NK-92 (cell line): ENCODE data around the gene PDE11A.

ENCODE experiments used
- DNase-seq: peaks from one replicate; lab custom pipeline; 2025; ENCODE audit not compliant: unreplicated experiment; lab: John Stamatoyannopoulos, UW

Gene PDE11A

GRCh38 chr2:177730363-177730762 lies 342.2 kb downstream of the PDE11A start:
- no peak for DNase-seq

- DNase-seq = no peak
Measured at GRCh38 chr2:177728920-177729319, 343.7 kb downstream of the PDE11A start.

DNA sequence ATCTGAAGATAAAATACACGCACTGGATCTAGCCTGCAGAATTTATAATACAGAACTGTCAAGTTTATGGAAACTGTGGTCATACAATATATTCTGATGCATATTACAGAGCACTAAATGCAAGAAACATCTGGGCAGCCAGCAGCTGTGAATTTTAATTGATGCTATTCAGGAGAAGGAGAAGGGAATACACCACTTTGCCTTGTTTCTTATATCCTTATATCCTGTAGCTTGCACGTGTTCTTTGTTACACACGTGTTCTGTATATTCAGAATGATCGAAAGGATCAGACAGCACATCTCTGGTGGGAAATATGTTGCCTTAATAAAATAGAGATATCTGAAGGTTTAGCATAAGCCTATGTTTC lies 344.2 kb downstream of the PDE11A start:
- DNase-seq = no peak

GRCh38 chr2:177727577-177728398 lies 344.8 kb downstream of the PDE11A start:
- no peak for DNase-seq

- no peak for DNase-seq
Measured at GRCh38 chr2:177726931-177727348, 345.6 kb downstream of the PDE11A start.

DNA sequence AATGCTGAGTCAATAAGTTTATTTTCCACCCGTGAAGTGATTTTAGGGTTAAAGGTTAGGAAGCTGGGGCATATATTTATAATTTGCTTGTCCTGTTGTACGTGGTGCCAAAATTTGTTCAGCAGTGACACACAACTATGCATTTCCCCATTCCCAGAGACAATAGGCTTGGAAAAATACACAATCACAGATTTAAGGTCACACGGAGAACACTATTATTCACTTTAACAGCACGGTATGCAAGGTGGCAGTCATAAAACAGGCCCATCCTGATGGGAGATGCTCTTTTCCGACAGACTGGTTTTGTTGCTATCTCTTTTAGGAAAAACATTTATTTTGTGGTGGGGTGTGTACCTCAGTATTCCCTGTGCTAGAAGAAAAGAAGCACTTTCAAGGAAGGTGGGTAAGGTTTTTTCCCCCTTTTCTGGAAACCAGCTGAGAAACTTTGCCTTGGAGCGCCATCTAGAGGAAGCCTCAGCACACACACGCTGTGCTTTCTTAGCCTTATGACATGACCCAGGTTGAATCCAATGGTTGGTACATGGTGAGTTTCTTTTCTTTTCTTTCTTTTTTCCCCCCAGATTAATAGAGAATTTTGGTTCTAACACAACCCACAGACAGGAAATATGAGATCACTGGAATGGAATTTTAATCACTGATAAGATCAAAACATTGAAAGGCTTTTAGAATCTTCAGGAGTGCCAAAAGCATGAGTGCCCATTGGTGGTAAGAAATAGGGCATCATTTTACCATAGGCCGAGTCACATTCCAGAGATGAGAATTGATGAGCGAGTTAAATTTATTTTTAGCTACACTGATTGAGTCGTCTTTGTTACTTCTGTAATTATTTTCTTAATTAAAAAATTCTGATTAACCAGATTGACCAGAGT lies 347.9 kb downstream of the PDE11A start:
- no peak for DNase-seq

DNA sequence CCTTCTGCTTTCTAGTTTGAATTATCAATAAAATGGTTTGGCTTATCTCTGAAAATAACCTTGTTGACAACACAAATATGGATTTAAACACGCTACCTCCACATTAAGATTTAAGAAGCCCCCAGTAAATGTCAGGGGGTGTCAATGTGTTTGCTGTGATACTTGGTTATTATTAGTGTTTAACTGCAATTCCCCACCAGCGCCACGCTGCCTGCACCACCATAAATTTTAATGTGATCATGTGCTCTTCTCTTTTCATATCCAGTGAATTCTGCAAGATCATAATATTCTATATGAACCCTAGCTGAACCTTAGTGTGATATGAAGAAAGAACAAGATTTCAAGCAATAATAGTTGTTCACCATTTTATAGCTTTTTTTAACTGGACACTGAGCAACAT lies 349.3 kb downstream of the PDE11A start:
- DNase-seq = no peak

GRCh38 chr2:177721818-177722567 lies 350.6 kb downstream of the PDE11A start:
- no peak for DNase-seq

GRCh38 chr2:177721087-177721486 lies 351.5 kb downstream of the PDE11A start:
- DNase-seq = no peak

- DNase-seq = no peak
Measured at GRCh38 chr2:177717831-177718618, 354.6 kb downstream of the PDE11A start.

GRCh38 chr2:177716484-177716883 lies 356.1 kb downstream of the PDE11A start:
- DNase-seq = no peak

- DNase-seq = no peak
Measured at GRCh38 chr2:177715771-177716170, 356.8 kb downstream of the PDE11A start.

GRCh38 chr2:177714704-177715103 lies 357.9 kb downstream of the PDE11A start:
- no peak for DNase-seq

- no peak for DNase-seq
Measured at GRCh38 chr2:177712462-177712861, 360.1 kb downstream of the PDE11A start.

DNA sequence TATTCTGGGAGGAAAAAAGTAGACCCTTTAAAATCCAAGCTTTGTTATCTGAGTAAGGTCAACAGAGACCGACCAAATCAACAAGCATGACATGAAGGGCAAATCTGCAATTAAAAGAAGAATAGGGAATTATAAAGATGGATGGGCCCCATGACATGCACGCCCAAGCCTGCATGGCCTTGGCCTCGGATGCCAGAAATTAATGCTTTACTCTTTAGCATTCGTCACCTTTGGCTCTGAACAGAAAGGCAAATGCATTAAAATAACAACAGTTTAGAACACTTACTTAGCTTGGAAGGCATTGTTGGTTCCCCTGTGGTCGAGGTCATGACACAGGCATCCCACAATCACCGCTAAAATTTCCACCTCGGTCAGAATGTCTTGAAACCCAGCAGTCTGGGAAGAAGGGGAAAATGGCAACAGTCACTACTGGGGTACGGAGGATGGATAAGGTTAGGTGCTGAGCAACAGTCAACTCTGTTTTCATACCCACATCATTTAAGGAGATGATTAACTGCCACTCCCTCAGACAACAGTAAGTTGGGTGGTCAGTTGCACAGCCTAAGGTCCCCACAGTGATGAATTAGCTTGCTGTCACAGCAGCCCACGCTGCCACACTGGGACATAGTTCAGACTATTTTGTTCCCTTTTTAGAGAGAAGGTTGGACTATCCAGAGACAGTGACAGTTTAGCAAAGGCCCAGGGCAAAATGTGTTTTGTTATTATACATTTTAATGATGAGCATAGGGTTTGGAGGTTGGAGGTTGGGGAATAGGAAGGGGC lies 360.9 kb downstream of the PDE11A start:
- no peak for DNase-seq

GRCh38 chr2:177710889-177711288 lies 361.7 kb downstream of the PDE11A start:
- DNase-seq = no peak

DNA sequence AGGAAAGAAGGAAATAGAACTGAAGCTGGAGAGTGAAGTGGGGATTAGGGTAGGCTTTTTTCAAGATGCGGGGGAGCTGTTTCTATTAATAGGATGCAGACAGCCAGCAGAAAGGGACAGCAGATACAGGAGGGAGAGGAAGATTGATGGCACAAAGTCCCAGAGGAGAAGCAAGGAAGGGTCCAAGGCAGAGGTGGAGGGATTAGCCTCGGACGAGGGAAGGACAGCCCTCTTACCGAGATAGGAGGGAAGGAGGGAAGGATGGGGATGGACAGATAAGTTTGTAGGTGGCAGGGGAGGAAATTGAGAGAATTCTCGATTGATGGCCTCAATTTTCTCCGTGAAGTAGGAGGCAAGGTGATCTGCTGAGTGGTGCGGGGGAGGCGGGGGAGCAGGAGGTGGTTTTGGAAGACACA lies 362.6 kb downstream of the PDE11A start:
- no peak for DNase-seq

DNA sequence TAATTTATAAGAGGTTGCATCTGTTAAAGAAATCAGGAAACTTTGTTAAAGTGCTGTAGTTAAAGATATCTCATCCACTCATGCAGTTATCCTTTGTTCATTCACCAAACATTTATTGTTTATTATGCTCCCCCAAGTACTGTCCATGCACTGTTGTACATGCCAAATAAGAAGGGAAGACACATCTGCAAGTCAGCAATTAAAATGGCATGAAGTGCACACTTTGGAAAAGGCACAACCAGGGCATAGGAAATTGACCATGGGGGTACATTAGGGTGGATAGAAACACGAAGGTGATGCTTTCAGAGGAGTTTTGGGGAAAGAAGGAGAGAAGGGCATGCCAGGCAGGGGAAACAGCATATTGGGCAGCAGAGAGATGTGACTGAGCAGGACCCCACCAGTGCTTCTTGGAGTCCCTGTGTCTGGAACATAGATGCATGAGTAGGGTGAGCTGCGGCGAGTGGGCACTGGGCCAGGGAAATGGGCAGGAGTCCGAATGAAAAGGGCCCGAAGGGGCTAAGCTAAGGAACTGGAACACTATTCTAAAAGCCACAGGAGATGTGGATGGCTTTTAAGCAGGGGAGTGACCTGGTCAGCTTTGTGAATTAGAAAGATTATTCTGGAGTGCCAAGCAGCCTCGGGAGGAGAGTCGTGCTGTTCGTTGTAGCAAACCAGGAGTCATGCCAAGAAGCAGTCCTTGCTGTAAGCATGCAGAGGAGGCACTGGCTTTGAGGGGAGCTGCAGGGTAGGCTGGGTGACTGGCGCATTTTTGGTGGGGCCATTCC lies 363.7 kb downstream of the PDE11A start:
- no peak for DNase-seq

GRCh38 chr2:177708106-177708505 lies 364.5 kb downstream of the PDE11A start:
- DNase-seq = no peak
